Epithelial cell of prostate (primary cell): ENCODE data around the gene WWOX.
"Not testable (repeated sequence)": the region's sequence is repeated elsewhere in the genome, so short reads cannot be mapped to it uniquely, and the experiment has no call there.

Experiments used
- DNase-seq: peaks from one replicate; pipeline ENCODE4 v3.0.0-alpha.2; 2011; ENCODE audit warnings: low read depth, low spot score
- H3K27ac ChIP-seq: fragments of 450-650 bp; 2 replicates; pipeline ENCODE4 v1.5.1; 2017; ENCODE audit warnings: mild to moderate bottlenecking

The WWOX gene

GRCh38 chr16:79202977-79203376, 1103.5 kb downstream of the WWOX start:
- no peak overlapping the region for H3K27ac ChIP-seq
- DNase-seq: no peak

GRCh38 chr16:79204486-79204885, 1105.0 kb downstream of the WWOX start:
- H3K27ac ChIP-seq: no peak overlapping the region
- no peak for DNase-seq

DNA sequence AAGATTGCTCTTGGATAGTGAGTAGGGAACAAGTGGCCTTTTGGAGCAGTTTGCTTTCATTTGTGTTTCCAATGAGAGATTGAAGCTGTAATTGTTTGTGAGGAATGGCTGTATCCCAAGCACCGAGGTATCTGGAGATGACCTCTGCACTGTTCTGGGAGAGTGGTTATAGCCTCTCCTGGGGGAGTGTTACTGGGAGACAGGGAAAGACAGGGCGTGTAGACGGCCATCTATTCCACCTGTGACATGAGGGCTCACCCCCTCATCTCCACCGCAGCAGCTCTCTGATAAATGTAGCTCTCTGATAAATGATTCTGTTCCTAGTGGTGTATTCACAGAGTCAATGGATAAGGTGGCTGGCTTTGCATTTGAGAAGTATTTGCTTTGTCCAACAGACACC, 1107.4 kb downstream of the WWOX start:
- no peak for DNase-seq
- no peak overlapping the region for H3K27ac ChIP-seq

DNA sequence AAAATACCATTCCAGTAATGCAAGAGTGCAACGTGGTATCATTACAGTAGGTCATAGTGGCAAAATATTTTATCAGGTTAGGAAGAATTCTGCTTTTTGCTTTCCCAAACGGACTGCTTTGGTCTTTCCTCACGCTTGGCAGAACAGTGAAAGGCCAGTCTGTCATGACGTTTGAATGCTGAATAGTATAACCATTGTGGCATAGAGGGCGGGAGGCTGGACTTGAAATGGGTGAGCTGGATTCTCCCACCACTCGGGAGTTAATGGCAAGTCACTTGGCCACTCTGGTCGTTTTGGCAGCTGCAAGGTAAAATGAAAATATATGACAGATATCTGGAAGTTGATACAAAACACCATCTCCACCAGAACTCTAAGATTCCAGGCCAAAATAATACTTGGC, 1109.9 kb downstream of the WWOX start:
- no peak for DNase-seq
- H3K27ac ChIP-seq: no peak overlapping the region

DNA sequence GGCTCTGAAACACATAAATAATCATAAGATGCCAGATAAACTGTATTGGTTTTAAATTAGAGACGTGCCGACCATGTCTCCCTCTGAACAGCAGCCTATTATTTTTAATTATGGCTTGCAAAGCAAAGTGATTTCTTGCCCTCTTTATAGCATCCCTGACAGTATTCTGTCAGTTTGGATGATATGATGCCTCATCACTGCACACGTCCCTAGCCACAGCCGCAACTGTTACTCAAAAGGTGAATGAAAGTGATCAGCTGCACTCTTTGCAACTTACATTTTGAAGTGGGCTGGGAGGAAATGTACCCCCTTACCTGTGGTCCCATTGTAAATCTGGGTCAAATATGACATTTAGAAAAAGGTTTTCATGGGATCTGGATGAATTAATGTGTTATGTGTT, 1111.2 kb downstream of the WWOX start:
- DNase-seq: no peak
- H3K27ac ChIP-seq: no peak overlapping the region

DNA sequence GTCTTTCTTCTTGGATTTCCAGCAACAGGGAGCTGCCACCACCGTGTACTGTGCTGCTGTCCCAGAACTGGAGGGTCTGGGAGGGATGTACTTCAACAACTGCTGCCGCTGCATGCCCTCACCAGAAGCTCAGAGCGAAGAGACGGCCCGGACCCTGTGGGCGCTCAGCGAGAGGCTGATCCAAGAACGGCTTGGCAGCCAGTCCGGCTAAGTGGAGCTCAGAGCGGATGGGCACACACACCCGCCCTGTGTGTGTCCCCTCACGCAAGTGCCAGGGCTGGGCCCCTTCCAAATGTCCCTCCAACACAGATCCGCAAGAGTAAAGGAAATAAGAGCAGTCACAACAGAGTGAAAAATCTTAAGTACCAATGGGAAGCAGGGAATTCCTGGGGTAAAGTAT, 1112.1 kb downstream of the WWOX start:
- H3K27ac ChIP-seq: no peak overlapping the region
- no peak for DNase-seq

DNA sequence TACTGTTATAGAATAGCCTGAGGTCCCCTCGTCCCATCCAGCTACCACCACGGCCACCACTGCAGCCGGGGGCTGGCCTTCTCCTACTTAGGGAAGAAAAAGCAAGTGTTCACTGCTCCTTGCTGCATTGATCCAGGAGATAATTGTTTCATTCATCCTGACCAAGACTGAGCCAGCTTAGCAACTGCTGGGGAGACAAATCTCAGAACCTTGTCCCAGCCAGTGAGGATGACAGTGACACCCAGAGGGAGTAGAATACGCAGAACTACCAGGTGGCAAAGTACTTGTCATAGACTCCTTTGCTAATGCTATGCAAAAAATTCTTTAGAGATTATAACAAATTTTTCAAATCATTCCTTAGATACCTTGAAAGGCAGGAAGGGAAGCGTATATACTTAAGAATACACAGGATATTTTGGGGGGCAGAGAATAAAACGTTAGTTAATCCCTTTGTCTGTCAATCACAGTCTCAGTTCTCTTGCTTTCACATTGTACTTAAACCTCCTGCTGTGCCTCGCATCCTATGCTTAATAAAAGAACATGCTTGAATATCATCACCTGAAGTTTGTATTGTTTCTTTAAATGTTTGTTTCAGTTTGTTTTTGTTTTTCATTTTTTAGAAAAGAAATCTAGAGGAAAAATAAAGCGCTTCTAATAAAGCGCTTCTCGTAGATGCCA, 1112.8 kb downstream of the WWOX start:
- H3K27ac ChIP-seq: no peak overlapping the region
- no peak for DNase-seq

GRCh38 chr16:79213214-79213613, 1113.8 kb downstream of the WWOX start:
- no peak overlapping the region for H3K27ac ChIP-seq
- DNase-seq: no peak

GRCh38 chr16:79215289-79215688, 1115.8 kb downstream of the WWOX start:
- no peak for DNase-seq
- H3K27ac ChIP-seq: no peak overlapping the region

- no peak overlapping the region for H3K27ac ChIP-seq
- no peak for DNase-seq
These were observed 1118.0 kb downstream of the WWOX start for GRCh38 chr16:79217375-79218011.

- no peak overlapping the region for H3K27ac ChIP-seq
- DNase-seq: no peak
These were observed 1118.9 kb downstream of the WWOX start for GRCh38 chr16:79218351-79218750.

DNA sequence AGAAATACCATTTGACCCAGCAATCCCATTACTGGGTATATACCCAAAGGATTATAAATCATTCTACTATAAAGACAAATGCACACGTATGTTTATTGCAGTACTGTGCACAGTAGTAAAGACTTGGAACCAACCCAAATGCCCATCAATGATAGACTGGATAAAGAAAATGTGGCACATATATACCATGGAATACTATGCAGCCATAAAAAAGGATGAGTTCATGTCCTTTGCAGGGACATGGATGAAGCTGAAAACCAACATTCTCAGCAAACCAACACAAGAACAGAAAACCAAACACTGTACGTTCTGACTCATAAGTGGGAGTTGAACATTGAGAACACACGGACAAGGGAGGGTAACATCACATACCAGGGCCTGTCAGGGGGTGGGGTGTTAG, 1126.5 kb downstream of the WWOX start:
- not testable (repeated sequence) for DNase-seq, H3K27ac ChIP-seq

DNA sequence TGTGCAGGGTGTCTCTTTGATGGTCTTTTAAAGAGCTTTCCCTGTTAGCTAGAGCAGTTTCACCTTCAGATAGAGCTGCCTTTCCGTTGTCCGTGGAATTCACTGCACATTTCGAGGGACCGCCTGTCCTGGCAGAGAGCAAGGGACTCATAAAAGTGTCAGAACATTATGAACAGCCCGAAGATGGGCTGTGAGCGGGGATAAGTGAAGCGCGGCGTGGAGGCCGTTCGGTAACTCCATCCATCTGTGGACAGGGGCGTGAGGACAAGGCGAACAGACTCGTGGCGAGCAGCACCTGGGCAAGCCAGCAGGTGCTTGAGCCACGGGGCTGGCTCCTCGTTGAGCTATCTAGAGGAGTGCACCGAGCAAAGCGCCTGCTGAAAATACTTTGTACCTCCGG, 1129.9 kb downstream of the WWOX start:
- H3K27ac ChIP-seq: no peak overlapping the region
- DNase-seq: no peak

DNA sequence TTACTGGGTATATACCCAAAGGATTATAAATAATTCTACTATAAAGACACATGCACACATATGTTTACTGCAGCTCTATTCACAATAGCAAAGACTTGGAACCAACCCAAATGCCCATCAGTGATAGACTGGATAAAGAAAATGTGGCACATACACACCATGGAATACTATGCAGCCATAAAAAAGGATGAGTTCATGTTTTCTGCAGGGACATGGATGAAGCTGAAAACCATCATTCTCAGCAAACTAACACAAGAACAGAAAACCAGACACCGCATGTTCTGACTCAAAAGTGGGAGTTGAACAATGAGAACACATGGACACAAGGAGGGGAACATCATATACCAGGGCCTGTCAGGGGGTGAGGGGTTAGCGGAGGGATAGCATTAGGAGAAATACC, 1146.2 kb downstream of the WWOX start:
- H3K27ac ChIP-seq, DNase-seq: not testable (repeated sequence)

GRCh38 chr16:79247386-79247785, 1147.9 kb downstream of the WWOX start:
- no peak overlapping the region for H3K27ac ChIP-seq

DNA sequence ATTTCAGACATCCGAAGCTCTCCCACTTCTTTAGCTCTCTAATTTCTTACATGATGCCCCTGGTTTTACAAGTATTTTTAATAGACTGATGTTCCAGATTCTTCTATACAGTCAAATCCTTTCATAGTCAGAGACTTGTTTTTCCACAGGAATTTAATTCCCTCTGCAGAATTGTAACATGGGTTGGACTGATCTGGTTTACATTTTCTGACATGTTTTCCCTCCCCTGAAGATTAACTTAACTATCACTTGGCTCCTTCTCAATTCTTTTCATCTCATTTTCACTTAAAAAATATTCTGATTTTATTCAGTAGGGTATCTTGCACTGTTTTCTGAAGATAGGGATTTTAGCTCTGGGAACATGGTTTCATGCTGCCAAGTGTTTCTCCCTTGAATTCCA, 1148.9 kb downstream of the WWOX start:
- DNase-seq: no peak
- no peak overlapping the region for H3K27ac ChIP-seq

More at GRCh38 chr16:79247386-79247785, 1147.9 kb downstream of the WWOX start:
- no peak for DNase-seq

- DNase-seq: no peak
- no peak overlapping the region for H3K27ac ChIP-seq
These were observed 1151.1 kb downstream of the WWOX start for GRCh38 chr16:79250502-79251098.

DNA sequence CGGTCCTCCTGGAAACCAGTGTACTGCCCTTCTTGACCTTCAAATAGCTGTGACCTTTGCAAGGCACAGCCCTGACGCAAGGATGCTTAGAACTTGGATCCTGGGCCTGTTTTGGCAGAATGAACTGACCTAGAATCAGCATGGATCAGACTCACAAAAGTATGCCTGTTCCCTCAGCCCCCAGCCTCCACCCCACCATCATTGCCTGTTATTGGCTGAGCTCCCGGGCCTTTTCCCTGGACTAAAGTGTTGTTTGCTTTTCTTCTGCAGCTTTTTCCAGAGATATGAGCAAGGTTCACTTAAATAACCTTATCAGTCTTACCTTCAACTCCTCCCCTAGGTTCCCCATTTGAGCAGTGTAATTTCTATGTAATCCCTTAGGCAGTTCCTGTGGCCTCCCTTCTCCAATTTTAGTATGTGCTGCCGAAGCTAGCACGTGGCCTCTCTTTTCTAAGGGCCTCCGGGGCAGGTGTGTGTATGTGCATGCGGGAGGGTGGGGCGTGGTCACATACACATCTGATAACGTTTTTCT, 1153.7 kb downstream of the WWOX start:
- no peak for DNase-seq
- H3K27ac ChIP-seq: no peak overlapping the region

GRCh38 chr16:79257953-79258490, 1158.6 kb downstream of the WWOX start:
- no peak overlapping the region for H3K27ac ChIP-seq
- DNase-seq: no peak

DNA sequence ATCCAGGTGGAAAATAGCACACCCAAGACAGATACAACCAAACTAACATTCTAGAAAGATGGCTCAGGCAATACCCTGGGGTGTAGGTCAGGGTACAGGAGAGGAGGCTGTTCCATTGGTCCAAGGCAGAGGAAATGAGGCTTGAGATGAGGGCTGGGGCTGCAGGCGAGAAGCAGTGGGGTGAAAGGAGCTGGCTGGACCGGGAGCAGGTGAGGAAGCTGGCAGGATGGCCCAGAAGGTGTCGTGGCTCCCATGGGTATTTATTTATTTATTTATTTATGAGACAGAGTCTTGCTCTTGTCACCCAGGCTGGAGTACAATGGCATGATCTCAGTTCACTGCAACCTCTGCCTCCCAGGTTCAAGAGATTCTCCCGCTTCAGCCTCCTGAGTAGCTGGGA, 1161.4 kb downstream of the WWOX start:
- not testable (repeated sequence) for DNase-seq, H3K27ac ChIP-seq

DNA sequence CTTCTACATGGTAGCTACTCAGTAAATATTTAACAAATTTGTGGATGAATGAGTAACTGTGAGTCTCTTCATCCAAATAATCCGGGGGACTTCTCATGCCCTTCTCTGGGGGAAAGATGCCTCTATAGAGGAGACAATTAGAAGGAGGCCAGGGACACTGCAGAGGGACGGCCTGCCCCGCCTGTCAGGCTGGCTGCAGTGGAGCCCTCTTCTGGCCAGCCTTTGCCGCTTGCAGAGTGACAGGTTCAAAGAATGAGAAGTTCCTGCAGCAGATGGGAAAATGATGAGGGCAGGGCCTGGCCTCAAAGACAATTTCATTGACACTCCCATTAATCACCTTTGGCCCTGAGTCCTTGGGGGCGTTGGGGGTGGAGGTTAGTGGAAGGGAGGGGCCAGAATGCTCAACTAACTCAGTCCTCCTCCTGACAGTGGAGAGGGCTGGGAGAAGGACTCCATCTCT, 1162.1 kb downstream of the WWOX start:
- no peak for DNase-seq
- no peak overlapping the region for H3K27ac ChIP-seq
